ENCODE data around the gene SMYD3. TPM values are rescaled to one million over a fixed set of nuclear protein-coding genes. Genes with fewer than 3 reads are reported as not detected.

Gene SMYD3
- total and polyA plus RNA-seq, 2 donors (not counting 1 experiment from before 2014, with no cell fraction given) = 9.7 to 37.2 TPM

GRCh38 chr1:245987997-245988392, 519.1 kb downstream of the SMYD3 start:
- H3K27me3 Mint-ChIP-seq = no peaks in the 10 kb centered on the region
- H3K4me1 Mint-ChIP-seq = peaks cover 3% of the 10 kb centered on the region
- Histone ChIP-seq H2AFZ (ENCODE audit: insufficient read depth, low read depth, low read length, poor library complexity, severe bottlenecking) (no peak overlapping the region), H3K79me2 (ENCODE audit: control insufficient read depth, insufficient read depth, low read length) (no peaks in the 10 kb centered on the region), H3K4me1 (ENCODE audit: control insufficient read depth in 2 of 2, insufficient read depth in 2 of 2, low read length in 2 of 2) (peaks cover 0 to 7% of the 10 kb centered on the region in 2 donors), H3K4me2 (replicated peaks; ENCODE audit: low read depth, low read length, poor library complexity, severe bottlenecking) (no peak overlapping the region), H4K20me1 (ENCODE audit: control insufficient read depth, insufficient read depth, low read length, poor library complexity, severe bottlenecking) (no peaks in the 10 kb centered on the region), H3K27ac (ENCODE audit: low read length in 2 of 2) (no peak overlapping the region), H3K9me3 (ENCODE audit: control extremely low read depth in 1 of 3, control insufficient read depth in 2 of 3, insufficient read depth in 1 of 3, low read length in 2 of 3) (no peaks in the 10 kb centered on the region), H3K9ac (ENCODE audit: low read length) (no peak overlapping the region), H3K4me3 (ENCODE audit: control extremely low read depth in 1 of 5, extremely low read depth in 1 of 5, insufficient read depth in 1 of 5, low read depth in 2 of 5, low read length in 4 of 5) (no peak overlapping the region), H3K36me3 (replicated peaks in 1 of 2; ENCODE audit: control extremely low read depth in 1 of 2, control insufficient read depth in 1 of 2, extremely low read depth in 1 of 2, insufficient read depth in 2 of 2, low read length in 1 of 2) (no peaks in the 10 kb centered on the region), H3K27me3 (replicated peaks in 1 of 4; ENCODE audit: control extremely low read depth in 1 of 4, control insufficient read depth in 3 of 4, insufficient read depth in 4 of 4, low read length in 3 of 4) (no peaks in the 10 kb centered on the region)
- ChIA-PET CTCF (no interaction called here), POLR2A (no interaction called here)
- 96% methylated on average over 4 of the region's 6 CpGs for WGBS (ENCODE audit: insufficient coverage)
- H3K4me3 Mint-ChIP-seq = no peak overlapping the region
- intact Hi-C loops (cut with micrococcal nuclease) = no loop called here
- H3K27ac Mint-ChIP-seq = no peak overlapping the region
- DNase-seq = no peak
- no peak for TF ChIP-seq CTCF (IDR thresholded peaks at IDR 0.05)
- no peak for TF ChIP-seq EZH2 (IDR thresholded peaks at IDR 0.05; ENCODE audit: borderline replicate concordance, insufficient read depth, low read depth, low read length, poor library complexity, severe bottlenecking)
- no peak for ATAC-seq (ENCODE audit: low read depth)
- no peaks in the 10 kb centered on the region for H3K9me3 Mint-ChIP-seq (ENCODE audit: insufficient read depth)

- Histone ChIP-seq H2AFZ (ENCODE audit: insufficient read depth, low read depth, low read length, poor library complexity, severe bottlenecking) (no peak overlapping the region), H3K79me2 (ENCODE audit: control insufficient read depth, insufficient read depth, low read length) (no peaks in the 10 kb centered on the region), H3K4me3 (ENCODE audit: control extremely low read depth in 1 of 5, extremely low read depth in 1 of 5, insufficient read depth in 1 of 5, low read depth in 2 of 5, low read length in 4 of 5) (no peak overlapping the region), H3K36me3 (replicated peaks in 1 of 2; ENCODE audit: control extremely low read depth in 1 of 2, control insufficient read depth in 1 of 2, extremely low read depth in 1 of 2, insufficient read depth in 2 of 2, low read length in 1 of 2) (no peaks in the 10 kb centered on the region), H3K9me3 (ENCODE audit: control extremely low read depth in 1 of 3, control insufficient read depth in 2 of 3, insufficient read depth in 1 of 3, low read length in 2 of 3) (no peaks in the 10 kb centered on the region), H4K20me1 (ENCODE audit: control insufficient read depth, insufficient read depth, low read length, poor library complexity, severe bottlenecking) (no peaks in the 10 kb centered on the region), H3K4me1 (ENCODE audit: control insufficient read depth in 2 of 2, insufficient read depth in 2 of 2, low read length in 2 of 2) (peaks cover 0 to 7% of the 10 kb centered on the region in 2 donors), H3K27me3 (replicated peaks in 1 of 4; ENCODE audit: control extremely low read depth in 1 of 4, control insufficient read depth in 3 of 4, insufficient read depth in 4 of 4, low read length in 3 of 4) (no peaks in the 10 kb centered on the region), H3K4me2 (replicated peaks; ENCODE audit: low read depth, low read length, poor library complexity, severe bottlenecking) (no peak overlapping the region), H3K9ac (ENCODE audit: low read length) (no peak overlapping the region), H3K27ac (ENCODE audit: low read length in 2 of 2) (no peak overlapping the region)
- intact Hi-C loops (cut with micrococcal nuclease) = no loop called here
- POLR2A ChIA-PET = no interaction called here
- no peaks in the 10 kb centered on the region for H3K9me3 Mint-ChIP-seq (ENCODE audit: insufficient read depth)
- no peak overlapping the region for H3K4me3 Mint-ChIP-seq
- H3K4me1 Mint-ChIP-seq = peaks cover 3% of the 10 kb centered on the region
- CTCF ChIA-PET = interaction anchor here (0.7 kb wide), 1 partner anchor 16 kb away, joined by 3 read pairs; no protein-coding TSS in a partner anchor
- 97% methylated on average over 3 of the region's 6 CpGs for WGBS (ENCODE audit: insufficient coverage)
- TF ChIP-seq CTCF (IDR thresholded peaks at IDR 0.05) (no peak), EZH2 (IDR thresholded peaks at IDR 0.05; ENCODE audit: borderline replicate concordance, insufficient read depth, low read depth, low read length, poor library complexity, severe bottlenecking) (no peak)
- no peaks in the 10 kb centered on the region for H3K27me3 Mint-ChIP-seq
- no peak overlapping the region for H3K27ac Mint-ChIP-seq
- ATAC-seq (ENCODE audit: low read depth) (no peak), DNase-seq (no peak)
Measured at GRCh38 chr1:245987577-245987976, 519.5 kb downstream of the SMYD3 start.
